CD1c-positive myeloid dendritic cell (primary cell): ENCODE results near the gene ASB2.
A peak's percentile ranks its signal among the peaks of the same experiment; 100 is the strongest.

ENCODE experiments used
- DNase-seq: peaks from one replicate; pipeline ENCODE4 v3.0.0-alpha.2; 2016; ENCODE audit errors: extremely low spot score

Gene ASB2

DNA sequence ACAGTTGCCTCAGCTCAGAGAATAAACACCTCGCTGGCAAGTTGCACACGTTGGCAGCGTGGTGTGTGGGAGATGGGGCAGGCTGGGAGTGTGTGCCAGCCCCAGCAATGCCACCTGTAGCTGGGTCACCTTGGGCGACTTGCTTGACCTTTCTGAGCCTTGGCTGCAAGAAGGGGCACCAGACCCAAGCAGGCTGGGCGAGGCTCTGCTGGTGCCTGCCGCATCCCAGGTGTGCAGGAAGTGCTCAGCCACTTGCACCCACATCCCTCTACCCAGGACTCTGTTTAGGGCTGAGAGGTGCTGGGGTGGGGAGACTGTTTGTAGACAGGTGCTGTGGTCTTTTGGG, 48.6 kb downstream of the ASB2 start:
- DNase-seq, result no peak

DNA sequence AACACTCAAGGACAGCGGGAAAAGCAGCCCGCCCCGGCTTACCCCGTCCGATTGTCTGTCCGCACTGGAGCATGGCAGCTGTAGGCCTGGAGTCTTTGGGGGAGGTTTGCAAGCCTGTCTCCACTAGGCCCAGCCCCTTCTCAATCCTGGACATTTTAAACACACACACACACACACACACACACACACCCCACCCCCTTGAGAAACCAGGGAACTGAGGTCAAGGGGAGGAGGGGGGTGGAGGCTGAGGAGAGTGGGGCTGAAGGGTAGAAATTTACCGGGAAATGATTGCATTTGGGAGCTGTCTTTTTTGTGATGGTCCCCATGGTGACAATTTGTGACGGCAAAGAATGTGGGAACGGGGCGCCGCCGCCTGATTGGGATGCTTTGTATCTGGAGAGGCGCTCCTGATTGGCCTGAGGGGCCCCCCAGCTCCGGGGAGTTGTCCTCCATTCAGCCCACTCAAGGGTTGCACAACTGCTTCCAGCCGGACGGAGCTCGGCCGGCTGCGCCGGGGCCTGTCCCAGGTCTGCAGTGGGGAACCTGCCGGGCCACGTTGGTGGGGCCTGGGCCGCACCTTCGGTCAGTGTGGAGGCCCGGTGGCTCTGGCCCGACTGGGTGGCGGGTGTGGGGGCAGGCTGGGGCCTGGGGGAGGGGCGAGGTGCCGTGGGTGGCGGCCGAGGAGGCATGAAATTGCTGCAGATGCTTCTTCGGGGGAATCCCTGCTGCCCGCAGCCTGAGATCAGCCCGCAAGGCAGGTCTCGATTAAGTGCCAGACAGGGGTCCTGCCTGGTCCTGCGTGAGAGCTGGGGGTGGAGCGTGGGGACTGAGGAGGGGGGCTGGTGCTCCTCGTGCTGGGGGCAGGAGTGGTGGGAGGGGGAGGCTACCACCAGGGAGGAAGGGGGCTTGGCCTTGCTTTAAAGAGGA, 49.2 kb downstream of the ASB2 start, which contains the start of gene FAM181A:
Gene FAM181A, plus strand, starts transcription at position 472 of the 927 bp plus-strand sequence. CDS start 942 bp downstream, outside the sequence.
- no peak for DNase-seq

- DNase-seq, result no peak
Observed at GRCh38 chr14:93926245-93926872, 50.0 kb downstream of the ASB2 start.

- no peak for DNase-seq
Observed at GRCh38 chr14:93925374-93925895, 50.9 kb downstream of the ASB2 start.

DNA sequence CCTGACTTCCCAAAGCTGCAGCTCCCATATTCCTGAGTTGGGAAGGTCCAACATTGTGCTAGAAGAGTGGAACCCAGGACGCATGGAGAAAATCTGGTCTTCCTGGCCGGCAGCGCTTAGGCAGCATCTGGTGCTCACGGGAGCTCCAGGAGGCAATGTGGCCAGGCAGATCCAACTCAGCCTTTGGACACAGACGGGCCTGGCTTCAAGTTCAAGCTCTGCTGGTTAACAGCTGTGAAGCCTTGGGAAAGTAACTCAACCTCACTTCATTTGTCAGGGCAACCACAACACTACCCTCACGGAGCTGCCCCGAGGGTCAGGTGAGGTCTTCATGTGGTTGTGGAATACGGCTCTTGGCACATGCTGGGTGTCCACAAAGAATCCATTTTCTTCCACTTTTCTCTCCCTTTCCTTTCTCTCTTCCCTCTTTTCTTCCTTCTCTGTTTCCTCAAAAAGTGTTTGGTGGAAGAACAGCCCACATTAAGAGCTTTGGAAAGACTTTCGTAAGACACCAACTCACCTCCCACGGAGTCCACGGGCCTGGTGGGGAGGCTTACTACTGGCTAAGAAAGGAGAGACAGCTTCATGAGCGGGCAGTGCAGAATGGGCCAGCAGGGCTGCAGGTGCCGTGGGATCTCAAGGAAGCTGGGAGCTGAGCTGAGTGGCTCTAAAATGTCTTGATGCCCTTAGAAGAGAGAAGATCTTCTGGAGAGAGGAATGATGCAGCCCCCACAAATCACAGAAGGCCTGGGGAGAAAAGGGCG, 51.6 kb downstream of the ASB2 start:
- no peak for DNase-seq

- no peak for DNase-seq
Observed at GRCh38 chr14:93923626-93924025, 52.7 kb downstream of the ASB2 start.

DNA sequence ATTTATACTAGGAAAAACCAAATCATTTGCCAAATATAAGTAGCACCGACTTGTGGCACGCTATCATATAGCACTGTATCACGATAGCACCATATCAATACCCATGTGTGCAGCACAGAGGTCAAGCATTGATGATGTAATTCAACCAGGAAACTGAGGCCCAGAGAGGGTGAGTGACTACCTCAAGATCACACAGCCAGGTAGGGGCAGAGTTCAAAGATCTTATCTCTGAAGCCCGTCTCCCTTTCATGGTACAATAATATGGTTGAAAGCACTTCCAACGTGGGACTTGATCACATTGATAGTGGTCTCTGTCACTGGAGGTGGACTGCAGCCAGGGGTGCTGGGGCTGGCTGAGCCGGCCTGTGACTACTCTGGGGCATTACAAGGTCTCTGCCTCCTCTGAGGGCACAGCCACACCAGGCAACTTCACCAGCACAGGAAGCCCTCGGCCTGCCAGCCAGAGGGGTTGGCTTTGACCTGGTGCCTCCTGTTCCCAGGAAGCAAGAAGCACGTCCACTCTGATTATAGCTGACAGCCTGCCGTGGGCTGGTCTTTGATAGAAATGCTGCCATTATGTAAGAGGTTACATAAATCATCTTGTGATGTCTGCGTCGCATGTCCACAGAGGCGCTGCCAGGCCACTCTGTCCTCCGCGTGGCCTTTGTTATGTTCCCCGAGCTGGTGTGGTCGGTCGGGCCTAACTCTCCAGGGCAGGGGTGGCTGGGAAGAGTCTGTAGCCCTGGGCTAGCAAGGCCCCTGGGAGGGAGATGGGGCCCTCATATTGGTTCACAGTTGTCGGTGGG, 55.2 kb downstream of the ASB2 start:
- DNase-seq, result no peak

DNA sequence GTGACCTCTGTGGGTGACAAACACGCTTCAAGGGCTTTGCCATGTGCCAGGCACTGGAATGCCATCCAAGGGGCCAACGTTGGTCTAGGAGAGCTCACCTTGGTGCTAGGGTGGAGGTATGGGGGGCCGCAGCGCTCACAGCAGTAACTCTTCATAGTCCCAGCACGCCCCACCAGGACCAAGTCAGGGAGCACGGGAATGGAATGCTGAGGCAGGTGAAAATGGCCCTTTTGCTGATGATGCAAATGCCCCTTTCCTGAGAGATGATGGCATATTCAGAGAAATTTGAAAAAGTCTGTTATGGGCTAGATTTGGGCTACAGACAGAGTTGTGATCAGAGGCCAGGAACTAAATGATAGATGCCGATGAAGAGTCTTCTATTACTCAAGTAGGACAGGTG, 59.2 kb downstream of the ASB2 start:
- DNase-seq, result no peak

DNA sequence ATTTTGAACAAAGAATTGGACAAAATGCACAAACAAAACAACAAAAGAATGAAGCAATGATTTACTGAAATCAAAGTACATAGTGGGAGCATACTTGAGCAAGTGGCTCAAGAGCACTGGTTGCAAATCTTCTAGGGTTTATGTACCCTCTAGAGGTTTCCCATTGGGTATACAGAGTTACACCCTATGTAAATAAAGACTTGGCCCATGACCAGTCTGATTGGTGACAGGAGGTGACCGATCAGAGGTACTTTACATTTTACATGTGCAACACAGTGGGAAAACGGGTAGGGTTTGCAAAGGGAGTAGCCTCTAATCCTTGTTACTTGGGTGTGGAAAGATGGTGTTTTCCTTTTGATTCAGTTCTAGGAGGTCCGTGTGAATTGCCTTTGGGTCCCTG, 59.9 kb downstream of the ASB2 start:
- no peak for DNase-seq

DNA sequence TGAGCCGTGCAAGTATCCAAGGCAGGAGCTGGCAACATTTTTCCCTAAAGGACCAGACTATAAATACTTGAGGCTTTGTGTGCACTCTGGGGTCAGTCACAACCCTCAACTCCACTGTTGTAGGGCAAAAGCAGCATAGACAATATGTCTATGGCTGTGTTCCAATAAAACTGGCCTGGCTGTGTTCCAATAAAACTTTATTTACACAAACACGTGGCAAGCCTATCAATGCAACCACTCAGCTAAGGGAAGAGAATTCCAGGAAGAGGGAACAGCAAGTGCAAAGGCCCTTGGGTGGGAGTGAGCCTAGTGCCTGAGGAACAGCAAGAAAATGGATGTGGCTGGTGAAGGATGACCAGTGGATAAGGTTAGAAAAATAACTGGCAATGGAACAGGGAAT, 60.6 kb downstream of the ASB2 start:
- no peak for DNase-seq

DNA sequence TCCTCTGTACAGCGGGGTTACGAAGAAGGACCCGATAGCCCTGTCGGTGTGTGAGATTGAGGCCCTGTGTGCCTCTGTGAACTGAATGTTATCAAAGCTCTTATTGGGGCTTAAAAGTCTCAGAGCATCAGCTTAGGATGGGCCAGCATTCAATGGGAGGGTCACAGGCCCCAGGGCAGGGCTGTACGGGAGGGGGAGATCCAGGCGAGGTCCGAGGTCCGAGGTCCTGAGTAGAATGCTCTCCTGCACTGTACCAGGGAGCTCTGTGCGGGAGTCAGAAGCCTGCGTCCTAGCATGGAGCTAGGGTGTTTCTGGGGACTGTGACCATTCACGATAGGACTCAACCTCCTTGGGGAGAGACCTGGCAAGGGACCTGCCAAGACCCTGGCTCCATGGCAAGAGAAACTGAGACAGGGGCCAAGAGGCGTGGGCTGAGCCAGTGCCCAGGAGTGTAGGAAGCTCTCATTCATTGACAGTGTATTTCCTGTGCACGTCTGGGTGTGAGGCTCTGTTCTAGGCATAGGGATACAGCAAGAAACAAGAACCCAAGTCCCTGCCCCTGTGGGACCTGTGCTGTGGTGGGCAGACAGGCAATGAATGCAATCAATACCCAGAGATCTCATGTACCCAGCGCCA, 61.2 kb downstream of the ASB2 start:
- no peak for DNase-seq

DNA sequence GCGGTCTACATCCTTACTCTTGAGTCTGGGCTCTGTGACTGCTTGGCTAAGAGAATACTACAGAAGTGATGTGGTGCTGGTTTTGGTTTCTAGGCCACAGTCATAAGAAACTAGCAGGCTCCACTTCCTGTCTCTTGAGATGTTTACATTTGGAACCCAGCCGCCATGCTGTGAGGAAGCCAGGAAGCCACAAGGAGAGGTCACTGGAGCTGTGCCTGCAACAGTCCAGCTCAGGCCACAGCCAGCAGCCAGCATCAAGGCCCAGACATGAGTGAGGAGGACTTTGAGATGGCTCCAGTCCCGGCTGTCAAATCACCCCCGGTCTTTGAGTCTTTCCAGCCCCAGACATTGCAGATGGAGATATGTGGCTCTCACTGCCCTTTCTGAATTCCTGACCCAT, 62.1 kb downstream of the ASB2 start:
- no peak for DNase-seq

DNA sequence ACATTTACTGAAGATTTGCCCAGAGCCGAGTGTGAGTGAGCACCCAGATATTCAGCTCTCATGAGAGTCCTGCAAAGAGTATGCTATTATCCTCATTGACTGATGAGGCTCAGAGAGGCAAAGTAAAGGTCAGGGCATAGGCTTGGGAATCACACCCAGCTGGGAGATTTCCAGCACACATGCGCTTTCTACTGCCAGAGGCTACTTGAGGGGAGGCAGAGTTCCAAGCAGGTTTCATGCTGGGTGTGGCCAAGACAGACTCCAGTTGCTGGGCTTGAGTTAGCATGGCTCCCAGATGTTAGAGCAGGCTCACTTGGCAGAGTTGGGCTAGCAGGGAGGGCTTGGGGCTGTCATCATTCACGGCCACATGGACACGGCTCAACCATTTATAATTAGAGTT, 63.6 kb downstream of the ASB2 start:
- DNase-seq, result no peak

DNA sequence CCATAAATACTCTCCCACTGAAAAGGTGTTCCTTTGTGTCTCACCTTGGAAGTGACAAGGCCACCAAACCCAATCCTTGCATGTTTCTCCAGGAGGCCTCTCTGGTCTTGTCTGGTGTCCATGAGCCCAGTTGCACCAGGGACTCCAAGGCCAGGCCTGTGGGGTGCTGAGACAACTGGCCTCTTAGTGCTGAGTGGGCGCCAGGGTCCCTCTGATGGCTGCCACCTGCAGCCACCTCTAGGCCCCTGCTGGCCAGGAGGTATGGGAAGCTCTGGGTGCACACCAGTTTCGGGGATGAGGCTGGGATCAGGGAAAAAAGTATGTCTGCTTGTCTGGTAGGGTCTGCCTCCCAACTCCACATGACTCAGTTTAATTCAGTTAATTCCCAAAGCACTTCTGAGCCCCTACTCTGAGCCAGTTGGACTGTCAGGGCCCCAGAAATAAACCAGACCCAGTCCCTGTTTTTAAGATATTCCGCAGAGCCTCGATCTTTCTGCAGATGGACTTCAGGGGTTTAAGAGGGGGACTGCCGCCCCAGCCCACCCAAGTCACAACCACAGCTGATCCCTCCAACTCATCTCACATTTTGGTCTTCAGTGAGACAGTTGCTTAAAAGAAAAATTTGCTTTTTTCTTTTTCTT, 64.3 kb downstream of the ASB2 start:
- no peak for DNase-seq

DNA sequence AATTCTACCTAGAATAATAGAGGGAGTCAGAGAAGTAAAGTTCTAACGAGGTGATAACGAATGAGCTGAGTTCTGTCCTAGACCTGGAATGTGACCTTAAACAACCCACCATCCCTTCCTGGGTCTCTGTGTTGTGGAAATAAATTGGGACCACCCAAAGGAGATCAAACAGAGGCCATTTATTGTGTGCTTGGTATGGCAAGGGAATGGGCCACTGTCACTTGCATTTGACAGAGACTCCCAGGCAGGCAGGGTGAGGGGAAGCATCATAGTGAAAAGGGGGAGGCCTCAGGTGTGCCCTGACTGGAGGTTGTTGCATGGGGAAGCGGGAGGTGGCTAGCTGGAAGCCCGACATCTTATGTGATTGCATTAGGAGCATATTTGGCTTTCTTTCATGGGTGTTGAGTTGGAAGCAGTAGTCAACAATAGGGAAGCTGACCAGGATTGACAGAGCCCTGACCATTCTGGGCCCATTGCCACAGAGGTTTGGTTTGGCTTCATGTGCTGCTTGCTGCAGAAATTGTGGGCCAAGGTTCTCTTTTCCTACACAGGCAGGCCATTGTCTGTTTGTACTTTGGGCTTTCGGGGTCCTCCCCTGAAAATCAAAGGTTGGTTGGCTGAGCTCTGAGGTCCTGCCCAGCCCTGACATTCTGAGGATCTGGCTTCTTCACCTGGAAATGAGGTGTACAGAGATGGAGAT, 66.8 kb downstream of the ASB2 start:
- DNase-seq, result no peak

- DNase-seq, result peak; percentile 47
Observed at GRCh38 chr14:93906341-93907329, 69.7 kb downstream of the ASB2 start.

- no peak for DNase-seq
Observed at GRCh38 chr14:93905623-93906022, 70.7 kb downstream of the ASB2 start.

GRCh38 chr14:93903342-93904184, 72.8 kb downstream of the ASB2 start:
- no peak for DNase-seq
